ENCODE measurements around the gene DKK1.

DKK1 gene

DNA sequence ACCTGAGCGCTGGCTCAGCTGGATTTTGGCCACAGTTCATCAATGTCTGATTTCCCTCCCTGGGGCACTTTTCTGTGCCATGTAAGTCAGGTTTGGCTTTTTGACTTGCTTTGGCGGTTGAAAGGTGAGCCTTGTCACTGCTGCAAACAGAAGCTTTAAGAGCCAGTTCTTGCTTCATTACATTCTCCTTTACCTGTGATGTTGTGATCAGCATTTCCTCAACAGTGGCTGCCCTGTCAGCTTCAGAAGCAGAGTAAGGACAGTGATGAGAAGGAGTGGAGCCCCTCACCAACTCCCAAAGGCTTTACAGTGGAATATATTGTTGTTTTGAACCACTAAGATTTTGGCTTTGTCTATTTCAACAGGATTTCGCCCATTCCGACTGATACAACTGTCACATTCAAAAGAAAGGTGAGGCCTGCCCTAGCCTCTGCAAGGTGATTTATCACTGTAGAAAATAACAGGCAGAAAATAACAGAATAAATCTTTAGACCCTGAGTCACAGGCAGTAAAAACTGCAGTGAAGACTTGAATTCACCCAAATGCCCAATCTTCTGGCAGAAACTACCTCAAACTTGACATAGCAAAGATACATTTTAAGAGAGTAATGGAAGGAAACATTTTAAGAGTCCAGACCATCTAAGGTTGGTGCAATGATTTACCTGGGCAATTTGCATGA lies 13.3 kb upstream of the DKK1 start:
- no peak for DNase-seq (ENCODE audit: low read depth)
- H3K4me3 ChIP-seq (ENCODE audit: low read depth, low read length): no peak overlapping the region
- TF ChIP-seq, protein P1, sequence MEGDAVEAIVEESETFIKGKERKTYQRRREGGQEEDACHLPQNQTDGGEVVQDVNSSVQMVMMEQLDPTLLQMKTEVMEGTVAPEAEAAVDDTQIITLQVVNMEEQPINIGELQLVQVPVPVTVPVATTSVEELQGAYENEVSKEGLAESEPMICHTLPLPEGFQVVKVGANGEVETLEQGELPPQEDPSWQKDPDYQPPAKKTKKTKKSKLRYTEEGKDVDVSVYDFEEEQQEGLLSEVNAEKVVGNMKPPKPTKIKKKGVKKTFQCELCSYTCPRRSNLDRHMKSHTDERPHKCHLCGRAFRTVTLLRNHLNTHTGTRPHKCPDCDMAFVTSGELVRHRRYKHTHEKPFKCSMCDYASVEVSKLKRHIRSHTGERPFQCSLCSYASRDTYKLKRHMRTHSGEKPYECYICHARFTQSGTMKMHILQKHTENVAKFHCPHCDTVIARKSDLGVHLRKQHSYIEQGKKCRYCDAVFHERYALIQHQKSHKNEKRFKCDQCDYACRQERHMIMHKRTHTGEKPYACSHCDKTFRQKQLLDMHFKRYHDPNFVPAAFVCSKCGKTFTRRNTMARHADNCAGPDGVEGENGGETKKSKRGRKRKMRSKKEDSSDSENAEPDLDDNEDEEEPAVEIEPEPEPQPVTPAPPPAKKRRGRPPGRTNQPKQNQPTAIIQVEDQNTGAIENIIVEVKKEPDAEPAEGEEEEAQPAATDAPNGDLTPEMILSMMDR (conservative IDR thresholded peaks at IDR 0.05; ENCODE audit: low read depth, low read length): no peak

DNA sequence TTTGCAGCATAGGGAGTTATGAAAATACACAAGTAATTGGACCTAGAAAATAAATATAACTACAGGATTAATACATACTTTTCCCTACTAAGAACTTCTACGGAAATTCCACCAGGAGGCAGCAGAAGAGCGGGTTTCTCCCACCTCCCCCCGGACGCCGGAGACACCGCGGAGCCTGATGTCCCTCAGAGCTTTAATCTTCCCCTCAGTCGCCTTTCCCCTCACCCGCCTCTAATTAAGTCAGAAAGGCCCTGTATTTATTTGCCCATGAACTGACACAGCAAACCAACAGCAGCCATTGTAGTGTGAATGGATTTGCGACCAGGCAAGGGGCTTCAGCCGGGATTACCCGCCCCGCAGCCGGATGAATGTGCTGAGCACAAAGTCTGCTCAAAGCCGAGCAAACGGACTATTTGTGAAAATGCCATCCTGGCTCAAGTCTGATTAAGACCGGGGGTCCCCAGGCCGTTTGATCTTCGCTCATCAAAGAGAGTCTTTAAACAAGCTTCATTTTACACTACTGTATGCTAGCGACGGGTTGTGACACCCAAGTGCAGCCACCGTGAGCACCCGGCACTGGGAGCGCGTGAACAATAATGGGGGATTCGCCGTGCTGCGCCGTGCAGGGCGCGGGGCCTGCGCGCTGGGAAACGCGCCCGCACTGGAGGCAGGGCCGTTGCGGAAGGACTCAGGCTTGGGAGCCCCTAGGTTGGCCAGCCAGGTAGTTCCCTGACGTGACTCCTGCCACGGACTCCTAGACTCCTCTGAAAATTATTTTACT lies 5.6 kb upstream of the DKK1 start:
- DNase-seq (ENCODE audit: low read depth): peak; percentile 91
- TF ChIP-seq, protein P1 (conservative IDR thresholded peaks at IDR 0.05; ENCODE audit: low read depth, low read length): peak; percentile 84
- peak overlapping the region; percentile 61 for H3K4me3 ChIP-seq (ENCODE audit: low read depth, low read length)

DNA sequence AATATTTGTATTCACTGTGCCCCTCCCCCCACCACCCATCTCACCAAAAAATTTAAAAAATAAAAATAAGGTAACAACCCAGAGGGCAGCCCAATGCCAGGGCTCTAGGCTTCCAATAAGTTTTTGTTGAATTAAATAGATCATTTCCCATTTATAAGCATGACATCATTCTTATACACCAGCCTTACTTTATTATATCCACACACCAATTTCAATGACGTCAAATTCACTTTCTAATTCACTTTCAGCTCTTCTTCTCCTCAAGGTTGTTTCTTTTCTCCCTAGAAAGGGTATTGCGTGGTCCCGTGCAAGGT lies 1.2 kb upstream of the DKK1 start:
- peak; percentile 26 for DNase-seq (ENCODE audit: low read depth)
- TF ChIP-seq, protein P1 (conservative IDR thresholded peaks at IDR 0.05; ENCODE audit: low read depth, low read length): no peak
- H3K4me3 ChIP-seq (ENCODE audit: low read depth, low read length): peak overlapping the region; percentile 81

DNA sequence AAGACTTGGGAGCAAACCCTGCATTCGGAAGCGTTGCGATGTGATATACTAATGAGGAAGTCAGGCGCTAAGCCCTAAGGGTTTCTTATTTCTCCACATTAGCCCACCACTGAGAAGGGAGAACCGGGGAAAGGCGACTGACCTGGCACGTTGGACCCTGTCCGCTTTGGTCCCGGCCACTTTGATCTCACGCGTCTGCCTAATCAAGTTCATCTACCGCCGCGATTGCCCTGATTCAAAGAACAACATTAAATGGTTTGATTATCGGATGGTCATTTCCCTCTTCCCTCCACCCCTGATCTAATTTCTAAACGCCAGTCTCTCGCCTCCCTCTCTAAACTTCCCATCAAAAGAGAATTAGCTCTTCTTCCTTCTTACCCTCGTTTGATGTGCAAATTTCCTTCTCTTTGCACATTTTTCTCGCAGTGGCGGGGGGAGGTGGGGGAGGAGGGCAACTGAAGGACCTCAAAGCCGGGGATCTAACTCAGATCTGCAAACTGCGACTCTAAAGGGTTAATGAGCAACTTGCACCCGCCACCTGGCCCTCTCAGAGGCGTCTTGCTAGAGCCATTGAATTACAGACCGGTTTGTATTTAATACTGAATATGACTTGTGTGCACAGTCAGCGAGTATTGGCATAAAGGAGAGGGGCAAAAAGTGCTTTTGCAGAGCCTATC lies 687 bp upstream of the DKK1 start:
- TF ChIP-seq, protein P1 (conservative IDR thresholded peaks at IDR 0.05; ENCODE audit: low read depth, low read length): no peak
- DNase-seq (ENCODE audit: low read depth): peak; percentile 43
- H3K4me3 ChIP-seq (ENCODE audit: low read depth, low read length): peak overlapping the region; percentile 81

DNA sequence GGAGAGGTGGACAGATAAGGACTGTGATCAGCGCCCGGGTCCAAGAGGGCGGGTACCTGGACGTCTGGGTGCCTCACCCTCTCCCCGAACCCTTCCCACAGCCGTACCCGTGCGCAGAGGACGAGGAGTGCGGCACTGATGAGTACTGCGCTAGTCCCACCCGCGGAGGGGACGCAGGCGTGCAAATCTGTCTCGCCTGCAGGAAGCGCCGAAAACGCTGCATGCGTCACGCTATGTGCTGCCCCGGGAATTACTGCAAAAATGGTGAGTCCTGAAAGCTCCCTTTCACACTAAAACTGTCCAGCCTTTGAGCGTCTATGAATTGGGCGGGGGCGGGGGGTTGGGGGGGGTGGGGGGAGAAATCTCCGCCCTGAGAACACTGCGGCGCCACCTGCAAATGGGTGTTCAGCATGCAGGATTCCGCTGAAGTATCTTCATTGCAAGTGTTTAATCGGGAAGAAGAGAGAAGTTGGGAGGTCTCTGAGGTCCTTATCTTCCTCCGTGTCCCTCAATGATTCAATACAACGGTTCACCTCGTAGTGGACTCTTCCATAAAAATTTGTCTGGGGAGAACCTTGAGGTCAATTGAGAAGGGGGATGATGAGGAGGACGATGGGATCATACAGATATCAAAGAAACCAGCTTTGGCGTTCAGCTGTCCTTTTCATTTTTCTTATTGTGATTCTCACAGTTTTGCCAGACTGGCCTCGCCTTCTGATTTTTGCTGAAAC lies 906 bp downstream of the DKK1 start:
- DNase-seq (ENCODE audit: low read depth): peak; percentile 52
- H3K4me3 ChIP-seq (ENCODE audit: low read depth, low read length): peak overlapping the region; percentile 81
- TF ChIP-seq, protein P1 (conservative IDR thresholded peaks at IDR 0.05; ENCODE audit: low read depth, low read length): no peak

DNA sequence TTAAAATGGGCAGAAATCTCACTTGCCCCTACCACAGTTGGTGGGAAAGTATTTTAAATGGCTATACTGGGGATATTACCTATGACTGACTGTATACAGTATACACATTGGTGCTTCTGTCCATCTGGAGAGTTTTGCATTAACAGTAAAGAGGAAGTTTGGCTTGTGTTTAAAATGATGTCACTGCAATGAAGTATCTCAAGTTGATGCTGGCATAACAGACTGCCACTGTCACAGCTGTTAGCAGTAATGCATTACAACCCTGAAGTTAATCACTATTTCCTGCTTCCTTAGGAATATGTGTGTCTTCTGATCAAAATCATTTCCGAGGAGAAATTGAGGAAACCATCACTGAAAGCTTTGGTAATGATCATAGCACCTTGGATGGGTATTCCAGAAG lies 1.9 kb downstream of the DKK1 start:
- TF ChIP-seq, protein P1 (conservative IDR thresholded peaks at IDR 0.05; ENCODE audit: low read depth, low read length): no peak
- no peak for DNase-seq (ENCODE audit: low read depth)
- H3K4me3 ChIP-seq (ENCODE audit: low read depth, low read length): no peak overlapping the region
